Metanephros (tissue), 2 donors: ENCODE measurements around the gene VPS51. TPM values are rescaled to one million over a fixed set of nuclear protein-coding genes. Genes with fewer than 3 reads are reported as not detected.

ENCODE experiments used
- small RNA-seq: library from RNA; depleted of rRNA; stranded (forward); fragments of <200 nt; gene quantifications from one replicate; pipeline ENCODE3, GENCODE V24; 2014; ENCODE audit warnings: low replicate concordance
- total RNA-seq: library from RNA; depleted of rRNA; stranded (reverse); fragments of >200 nt; gene quantifications from one replicate; pipeline ENCODE4 v1.2.3, GENCODE V29; 2014

VPS51 gene
- total RNA-seq: 421 TPM

GRCh38 chr11:65095974-65096806, at the start of gene VPS51:
Gene VPS51, plus strand, starts transcription at chr11:65096214. Its CDS starts 37 bp downstream, at chr11:65096251.

DNA sequence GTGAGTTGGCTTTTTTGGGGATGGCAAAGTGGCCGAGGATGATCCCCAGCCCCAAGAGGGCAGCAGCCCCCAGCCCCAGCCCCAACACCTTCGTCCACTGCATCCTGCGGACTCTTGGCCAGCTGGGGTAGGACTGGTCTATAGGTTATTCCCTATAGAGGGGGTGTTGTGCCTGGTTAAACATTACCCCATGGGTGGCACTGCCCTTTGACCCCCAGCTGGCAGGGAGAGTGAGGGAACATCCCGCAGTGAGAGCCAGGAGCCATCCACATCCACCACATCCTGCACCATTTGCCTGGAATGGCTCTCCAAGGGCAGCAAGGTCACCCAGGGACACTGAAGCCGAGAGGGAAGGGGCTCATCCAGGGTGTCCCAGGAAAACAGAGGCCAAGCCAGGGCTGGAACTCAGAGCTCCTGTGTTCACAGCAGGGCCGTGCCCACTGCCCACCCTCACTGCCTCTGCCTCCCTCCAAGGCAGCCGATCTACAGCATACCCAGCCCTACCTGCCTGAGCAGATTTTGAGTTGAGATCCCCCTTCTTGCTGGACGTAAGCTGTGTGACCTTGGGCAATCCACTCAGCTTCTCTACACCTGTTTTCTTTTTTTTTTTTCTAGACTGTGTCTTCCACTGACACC, 37.5 kb upstream of the VPS51 start, which contains the start of gene NAALADL1:
Gene NAALADL1 (minus strand): TSS at position 135 of the 636 bp plus-strand sequence. CDS start 32 bp downstream, at position 103.

GRCh38 chr11:65083834-65084597, 12.0 kb upstream of the VPS51 start, which contains the start of the genes CDCA5 and ZFPL1:
Gene CDCA5, minus strand, starts transcription at chr11:65084040. Its CDS starts 62 bp downstream, at chr11:65083978.
Gene ZFPL1, plus strand, starts transcription at chr11:65084222. Its CDS starts 477 bp downstream, at chr11:65084699.

DNA sequence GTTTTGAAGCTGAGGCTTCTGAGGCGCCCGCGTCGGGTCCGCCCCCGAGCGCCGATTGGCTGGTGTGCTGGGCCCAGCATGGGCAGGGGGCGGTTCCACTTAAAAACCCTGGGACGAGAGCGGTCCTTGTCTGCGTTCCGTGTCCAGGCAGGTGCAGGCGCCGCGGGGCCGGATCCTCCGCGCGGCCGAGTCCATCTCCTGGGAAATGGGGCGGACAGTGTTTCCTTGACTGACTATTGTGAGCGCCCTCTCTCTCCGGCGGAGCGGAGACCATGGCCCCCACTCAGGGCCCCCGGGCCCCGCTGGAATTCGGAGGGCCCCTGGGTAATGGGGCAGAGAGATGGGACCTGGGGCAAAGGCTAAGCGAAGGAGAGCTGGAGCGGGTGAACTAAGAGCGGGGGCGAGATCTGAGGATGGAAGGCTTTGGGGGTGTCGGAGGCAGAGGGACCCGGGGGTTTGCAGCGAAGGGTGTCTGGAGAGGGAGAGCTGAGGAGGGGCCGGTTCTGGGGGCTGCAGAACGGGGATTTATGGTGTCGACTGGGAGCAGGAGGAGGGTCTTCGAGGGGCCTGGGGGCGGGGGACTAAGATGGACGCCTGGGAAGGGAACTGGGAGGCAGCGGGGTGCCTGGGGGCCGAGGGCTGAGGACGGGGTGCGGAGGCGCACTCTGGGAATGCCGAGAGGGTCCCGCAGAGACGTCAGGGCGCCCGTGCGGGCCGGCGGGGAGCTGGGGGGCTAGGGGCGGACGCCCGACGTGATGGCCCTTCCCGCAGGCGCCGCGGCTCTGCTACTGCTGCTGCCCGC, 15.9 kb downstream of the VPS51 start, which contains the start of gene TM7SF2:
Gene TM7SF2 (plus strand): TSS at position 129 of the 802 bp plus-strand sequence. CDS start 144 bp downstream, at position 273.

DNA sequence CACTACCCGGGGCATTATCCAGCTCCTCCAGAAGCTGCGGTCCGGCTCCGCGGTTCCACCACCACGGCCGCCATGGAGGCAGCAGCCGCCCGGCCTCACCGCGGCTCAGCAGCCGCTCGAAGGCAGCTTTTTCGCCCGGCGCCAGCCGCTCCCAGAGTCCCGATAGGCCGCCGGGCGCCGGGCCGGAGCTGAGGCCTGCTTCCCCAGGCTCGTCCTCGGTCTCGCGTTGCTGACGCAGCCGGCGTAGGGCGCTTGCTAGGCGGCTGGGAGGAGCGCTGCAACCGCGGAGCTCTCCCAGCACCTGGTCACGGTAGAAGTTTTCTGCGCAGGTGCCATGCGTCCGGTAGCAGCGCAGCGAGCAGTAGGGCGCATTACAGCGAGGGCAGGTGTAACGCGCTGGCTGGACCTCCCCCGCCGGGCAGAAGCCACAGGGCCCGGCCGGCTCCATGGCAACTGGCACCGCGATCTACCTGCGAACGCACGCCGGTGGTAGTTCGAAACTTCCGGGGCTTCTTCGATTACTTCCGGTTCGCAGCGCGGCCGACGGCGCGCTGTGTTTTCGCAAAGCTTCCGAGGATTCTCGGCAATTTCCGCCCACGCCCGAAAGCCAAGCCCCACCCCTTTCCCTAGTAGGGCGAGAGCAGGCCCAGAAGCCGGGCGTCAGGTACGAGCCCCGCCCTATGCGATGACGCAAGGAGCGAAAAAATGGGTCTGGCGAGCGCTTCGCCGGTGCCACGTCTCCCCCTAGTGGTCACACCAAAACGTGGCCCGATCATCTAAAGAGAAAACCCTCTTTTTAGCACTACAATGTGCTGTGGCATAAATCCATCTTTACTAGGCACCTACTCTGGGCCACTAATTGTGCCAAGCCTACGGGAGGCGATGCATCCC, 21.4 kb downstream of the VPS51 start, which contains the start of gene ZNHIT2:
Gene ZNHIT2 (minus strand): TSS at position 496 of the 891 bp plus-strand sequence. CDS start 48 bp downstream, at position 448.

GRCh38 chr11:65121865-65122696, 26.1 kb downstream of the VPS51 start, which contains the start of the genes FAU and MRPL49:
Gene FAU, minus strand, starts transcription at chr11:65122134. Its CDS starts 321 bp downstream, at chr11:65121813.
Gene MRPL49, plus strand, starts transcription at chr11:65122321. Its CDS starts 26 bp downstream, at chr11:65122347.

DNA sequence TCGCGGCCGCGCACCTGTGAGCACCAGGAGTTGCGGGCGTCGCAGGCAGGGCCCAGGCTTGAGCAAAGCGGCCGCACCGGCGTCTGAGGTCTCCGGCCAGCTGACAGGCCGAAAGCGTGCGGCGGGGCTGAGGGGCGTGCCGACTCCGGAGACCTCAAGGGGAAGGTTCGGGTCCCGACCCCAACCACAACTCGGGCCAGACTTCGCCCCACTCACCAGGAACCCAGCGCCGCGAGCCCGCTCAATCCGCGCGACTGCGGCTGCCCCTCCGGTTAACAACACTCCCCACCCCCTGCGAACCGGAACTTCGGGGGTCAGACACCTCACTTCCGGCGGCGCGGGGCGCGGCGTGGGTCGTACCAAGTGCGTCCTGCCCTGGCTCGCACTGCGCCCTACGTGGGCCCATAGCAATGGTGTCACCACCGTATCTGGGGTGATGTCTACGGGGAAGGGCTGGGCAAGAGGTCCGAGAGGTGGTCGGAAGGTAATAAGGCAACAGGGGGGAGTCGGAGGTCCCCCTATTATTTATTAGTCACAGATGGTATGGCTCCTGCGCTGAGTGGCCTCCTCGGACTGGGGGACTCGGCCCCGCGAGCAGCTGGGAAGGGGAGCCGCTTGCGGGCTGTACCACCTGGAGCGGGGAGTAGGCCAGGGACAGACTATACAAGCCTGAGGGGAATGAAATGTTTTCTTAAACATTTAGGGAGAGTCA, 38.4 kb downstream of the VPS51 start, which contains the start of gene SYVN1:
Gene SYVN1 (minus strand): TSS at position 280 of the 712 bp plus-strand sequence. CDS start 918 bp downstream, outside the sequence.

Small RNAs within 50 kb of the gene (small RNA-seq; reads per million reads assigned to genes)
- gene HIGD1AP10: not detected
- not detected for gene PDCL2P2
- 2.9 reads per million, percentile 91 among the genes with 10 or more reads in this experiment for gene RNU2-23P

Other genes starting within 250 kb of the VPS51 start
- 62.8 TPM for gene EHD1, start 217.6 kb upstream of the VPS51 start, total RNA-seq
- 31.4 TPM for gene ATG2A, start 179.0 kb upstream of the VPS51 start, total RNA-seq
- 14.4 TPM for gene PPP2R5B, start 171.5 kb upstream of the VPS51 start, total RNA-seq
- gene GPHA2, start 160.3 kb upstream of the VPS51 start, total RNA-seq: 1.3 TPM
- 0.70 TPM for gene MAJIN, start 124.1 kb upstream of the VPS51 start, total RNA-seq
- gene BATF2, start 99.2 kb upstream of the VPS51 start, total RNA-seq: 2.4 TPM
- 91.7 TPM for gene ARL2, start 82.1 kb upstream of the VPS51 start, total RNA-seq
- gene SNX15, start 68.8 kb upstream of the VPS51 start, total RNA-seq: 21.5 TPM
- gene SAC3D1, start 55.0 kb upstream of the VPS51 start, total RNA-seq: 7.8 TPM
- gene NAALADL1, start 37.7 kb upstream of the VPS51 start, total RNA-seq: 20.2 TPM
- gene CDCA5, start 12.2 kb upstream of the VPS51 start, total RNA-seq: 6.4 TPM
- gene ZFPL1, start 12.0 kb upstream of the VPS51 start, total RNA-seq: 29.6 TPM
- 65.0 TPM for gene TM7SF2, start 15.7 kb downstream of the VPS51 start, total RNA-seq
- 8.0 TPM for gene ZNHIT2, start 21.5 kb downstream of the VPS51 start, total RNA-seq
- gene FAU, start 25.9 kb downstream of the VPS51 start, total RNA-seq: 650 TPM
- gene MRPL49, start 26.1 kb downstream of the VPS51 start, total RNA-seq: 57.1 TPM
- gene SYVN1, start 38.3 kb downstream of the VPS51 start, total RNA-seq: 22.3 TPM
- gene SPDYC, start 74.0 kb downstream of the VPS51 start, total RNA-seq: not detected
- gene CAPN1, start 85.7 kb downstream of the VPS51 start, total RNA-seq: 142 TPM
- gene POLA2, start 165.7 kb downstream of the VPS51 start, total RNA-seq: 11.9 TPM
- gene CDC42EP2, start 218.7 kb downstream of the VPS51 start, total RNA-seq: 15.7 TPM
- 41.9 TPM for gene DPF2, start 237.6 kb downstream of the VPS51 start, total RNA-seq